HG03280 (cell line): ENCODE measurements around the gene MOB2.
"Not testable (repeated sequence)": the region's sequence is repeated elsewhere in the genome, so short reads cannot be mapped to it uniquely, and the experiment has no call there.

ENCODE experiments used
- ATAC-seq: cut with Tn5 transposase; IDR thresholded peaks from one replicate; pipeline ENCODE4 v1.9.1; 2021; ENCODE audit warnings: mild to moderate bottlenecking, moderate library complexity; ENCODE audit not compliant: unreplicated experiment

MOB2 gene

GRCh38 chr11:1519028-1520010 is 32.7 kb upstream of the MOB2 start:
- ATAC-seq, result no peak

GRCh38 chr11:1518301-1518700 is 31.7 kb upstream of the MOB2 start:
- no peak for ATAC-seq

GRCh38 chr11:1517117-1518005 is 30.8 kb upstream of the MOB2 start:
- no peak for ATAC-seq

- ATAC-seq, result no peak
Observed at GRCh38 chr11:1516273-1517067, 29.9 kb upstream of the MOB2 start.

GRCh38 chr11:1515082-1516060 is 28.8 kb upstream of the MOB2 start:
- no peak for ATAC-seq

- ATAC-seq, result no peak
Observed at GRCh38 chr11:1514336-1515061, 27.9 kb upstream of the MOB2 start.

GRCh38 chr11:1513326-1514296 is 27.0 kb upstream of the MOB2 start:
- ATAC-seq, result no peak

- ATAC-seq, result not testable (repeated sequence)
Observed at GRCh38 chr11:1512531-1513258, 26.1 kb upstream of the MOB2 start.

GRCh38 chr11:1511937-1512496 is 25.4 kb upstream of the MOB2 start:
- no peak for ATAC-seq

- no peak for ATAC-seq
Observed at GRCh38 chr11:1510928-1511327, 24.3 kb upstream of the MOB2 start.

GRCh38 chr11:1510351-1510750 is 23.8 kb upstream of the MOB2 start:
- ATAC-seq, result not testable (repeated sequence)

GRCh38 chr11:1509626-1510255 is 23.2 kb upstream of the MOB2 start:
- no peak for ATAC-seq

- ATAC-seq, result no peak
Observed at GRCh38 chr11:1508986-1509385, 22.4 kb upstream of the MOB2 start.

- no peak for ATAC-seq
Observed at GRCh38 chr11:1508491-1508891, 21.9 kb upstream of the MOB2 start.

- no peak for ATAC-seq
Observed at GRCh38 chr11:1507381-1508140, 21.0 kb upstream of the MOB2 start.

GRCh38 chr11:1506981-1507380 is 20.4 kb upstream of the MOB2 start:
- no peak for ATAC-seq
